OCI-LY7 (cell line): ENCODE data around the gene SP110. TPM values are rescaled to one million over a fixed set of nuclear protein-coding genes. Genes with fewer than 3 reads are reported as not detected.

Experiments used
- BruUV-seq: library from RNA; stranded (reverse); fragments of 400-500 nt; replicated peaks from 2 replicates; lab custom pipeline; 2021; lab: Mats Ljungman, UMichigan
- CTCF ChIA-PET: fragments of 300-600 bp; sonication (Branson Sonifier 250); formaldehyde crosslinking; loops from one replicate; lab custom pipeline; 2022; ENCODE audit warnings: antibody characterized with exemption; ENCODE audit not compliant: unreplicated experiment; lab: Charles Lee
- POLR2A ChIA-PET: fragments of 300-600 bp; sonication (Branson Sonifier 250); formaldehyde crosslinking; loops from one replicate; lab custom pipeline; 2022; ENCODE audit warnings: antibody characterized with exemption; lab: Charles Lee
- DNase-seq: peaks from one replicate; pipeline ENCODE4 v3.0.0-alpha.2; 2015; ENCODE audit warnings: low spot score
- H2AFZ ChIP-seq: fragments of 200-600 bp; sonication (generic), shearing (Covaris generic); 2 replicates; pipeline ENCODE4 v1.6.1; 2014; ENCODE audit warnings: mild to moderate bottlenecking, antibody characterized with exemption, low read length, moderate library complexity
- H3K27ac ChIP-seq: fragments of 200-600 bp; sonication (generic); 2 replicates; pipeline ENCODE4 v1.5.1; 2014; ENCODE audit warnings: mixed run types, low read depth, mild to moderate bottlenecking, moderate library complexity, low read length, inconsistent platforms; ENCODE audit not compliant: poor library complexity, severe bottlenecking
- H3K36me3 ChIP-seq: fragments of 200-600 bp; sonication (generic); 2 replicates; pipeline ENCODE4 v1.6.1; 2014; ENCODE audit warnings: mild to moderate bottlenecking, antibody characterized with exemption, low read length, moderate library complexity, mixed read lengths; ENCODE audit not compliant: insufficient read depth
- H3K4me1 ChIP-seq: fragments of 200-600 bp; sonication (generic); 2 replicates; pipeline ENCODE4 v1.5.1; 2014; ENCODE audit warnings: mild to moderate bottlenecking, low read length; ENCODE audit not compliant: insufficient read depth, poor library complexity, severe bottlenecking
- H3K4me2 ChIP-seq: fragments of 200-600 bp; sonication (generic); 2 replicates; pipeline ENCODE4 v1.6.1; 2014; ENCODE audit warnings: mild to moderate bottlenecking, low read length
- H3K4me3 ChIP-seq: fragments of 200-600 bp; sonication (generic); 2 replicates; pipeline ENCODE4 v1.5.1; 2014; ENCODE audit warnings: mild to moderate bottlenecking, low read depth, low read length; ENCODE audit not compliant: poor library complexity, severe bottlenecking
- H3K79me2 ChIP-seq: fragments of 200-600 bp; sonication (generic); 2 replicates; pipeline ENCODE4 v1.6.1; 2016; ENCODE audit warnings: low read depth, mild to moderate bottlenecking, low read length, moderate library complexity, mixed read lengths; ENCODE audit not compliant: insufficient read depth
- H3K9me2 ChIP-seq: fragments of 200-600 bp; sonication (generic); 2 replicates; pipeline ENCODE4 v1.6.1; 2016; ENCODE audit warnings: mild to moderate bottlenecking, low read length, mixed read lengths; ENCODE audit not compliant: insufficient read depth
- H3K9me3 ChIP-seq: fragments of 200-600 bp; sonication (generic); 2 replicates; pipeline ENCODE4 v1.6.1; 2014; ENCODE audit warnings: mild to moderate bottlenecking, mixed run types, low read length, mixed read lengths
- H4K20me1 ChIP-seq: fragments of 200-600 bp; sonication (generic); 2 replicates; pipeline ENCODE4 v1.6.1; 2014; ENCODE audit warnings: mild to moderate bottlenecking, antibody characterized with exemption, low read length, moderate library complexity, mixed read lengths; ENCODE audit not compliant: insufficient read depth
- CTCF ChIP-seq: fragments of 200-600 bp; sonication (generic); conservative IDR thresholded peaks from 2 replicates; pipeline ENCODE4 v1.5.1; 2014; ENCODE audit warnings: mild to moderate bottlenecking, antibody characterized with exemption, low read length, moderate library complexity, mixed read lengths
- EZH2phosphoT487 ChIP-seq: fragments of 200-600 bp; sonication (generic); IDR thresholded peaks from 2 replicates; pipeline ENCODE4 v1.6.1; 2018; ENCODE audit warnings: low read depth, borderline replicate concordance, mild to moderate bottlenecking, mixed run types, antibody characterized with exemption, low read length, moderate library complexity, mixed read lengths
- intact Hi-C: fragments of 100-400 bp; cut with micrococcal nuclease; formaldehyde crosslinking; loops from one replicate; pipeline ENCODE4 v1.10.0; 2022; ENCODE audit not compliant: unreplicated experiment
- total RNA-seq, 2 experiments: library from RNA; depleted of rRNA in 1 of 2; stranded (reverse); fragments of >200 nt in 1 of 2; shearing (Covaris generic) in 1 of 2; gene quantifications; 2 replicates each; pipeline ENCODE4 v1.2.3, GENCODE V29; 2014 to 2022

Gene SP110
- total RNA-seq, 2 experiments from 2014 or later: 9.3 to 15.7 TPM

DNA sequence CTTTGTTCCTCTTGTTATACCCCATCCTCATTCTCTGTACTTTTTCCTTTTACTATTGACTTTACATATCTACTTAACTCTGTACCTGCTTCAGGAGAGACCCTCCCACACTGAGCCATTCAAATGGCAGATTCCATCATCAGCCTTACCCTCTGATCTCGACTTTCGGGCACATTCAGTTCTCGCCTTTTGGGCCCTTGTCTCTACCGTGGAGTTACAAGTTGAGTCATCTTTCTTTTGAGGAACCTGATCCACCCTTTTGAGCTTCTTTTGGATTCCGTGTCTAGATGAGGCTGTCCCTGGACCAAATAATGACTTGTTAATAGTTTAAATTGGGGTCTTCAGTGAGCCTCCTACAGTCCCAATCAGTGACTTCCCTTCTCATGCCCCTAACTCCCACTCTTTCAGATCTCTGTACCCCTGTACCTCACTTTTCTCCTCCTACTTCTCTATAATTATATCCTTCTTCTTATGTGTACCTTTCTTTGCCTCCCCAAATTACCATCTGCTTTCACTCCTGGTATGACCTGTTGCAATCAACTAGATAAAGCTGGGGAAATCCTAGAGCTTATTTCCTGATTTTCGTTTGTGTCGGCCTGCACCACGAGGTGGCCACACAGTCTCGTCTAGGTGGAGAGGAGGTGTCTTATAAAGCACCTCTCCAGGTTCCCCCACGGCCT lies 17.2 kb downstream of the SP110 start:
- H3K4me1 ChIP-seq: peaks cover 47% of the 10 kb centered on the region
- H4K20me1 ChIP-seq: no peaks in the 10 kb centered on the region
- ChIA-PET CTCF (interaction anchor here (0.6 kb wide), 2 partner anchors 294 to 392 kb away, joined by 3 to 4 read pairs; no protein-coding TSS in a partner anchor), POLR2A (interaction anchor here (0.8 to 1.6 kb wide), 5 partner anchors 16 to 270 kb away, joined by 3 to 5 read pairs (median 3); no protein-coding TSS in a partner anchor)
- H3K9me3 ChIP-seq: no peaks in the 10 kb centered on the region
- peak overlapping the region; percentile 70 for H3K4me2 ChIP-seq
- no peaks in the 10 kb centered on the region for H3K79me2 ChIP-seq
- peak; percentile 74 for DNase-seq
- no TSS peak for BruUV-seq
- H3K4me3 ChIP-seq: no peak overlapping the region
- intact Hi-C loops: loop anchor here (1.0 to 10.0 kb wide), 7 partner anchors 195 to 602 kb away; partner anchors contain the start of genes CAB39 and SP100
- no peak overlapping the region for H3K27ac ChIP-seq
- no peak overlapping the region for H2AFZ ChIP-seq
- TF ChIP-seq CTCF (peak; percentile 84), EZH2phosphoT487 (no peak)
- peaks cover 2% of the 10 kb centered on the region; the same call in 1 of the 2 replicates for H3K36me3 ChIP-seq
- H3K9me2 ChIP-seq: no peaks in the 10 kb centered on the region

- TF ChIP-seq EZH2phosphoT487: no peak
- no peak for TF ChIP-seq CTCF
These were observed 34.8 kb downstream of the SP110 start for GRCh38 chr2:230184727-230185578.

More at GRCh38 chr2:230184727-230185578, 34.8 kb downstream of the SP110 start:
- BruUV-seq: no TSS peak
- H3K4me1 ChIP-seq: no peaks in the 10 kb centered on the region
- intact Hi-C loops: no loop called here
- no peaks in the 10 kb centered on the region for H3K79me2 ChIP-seq
- POLR2A ChIA-PET: no interaction called here
- H3K4me2 ChIP-seq: no peak overlapping the region
- DNase-seq: no peak
- no peak overlapping the region for H3K4me3 ChIP-seq
- H2AFZ ChIP-seq: no peak overlapping the region
- H3K9me2 ChIP-seq: no peaks in the 10 kb centered on the region
- no peaks in the 10 kb centered on the region for H4K20me1 ChIP-seq
- no peaks in the 10 kb centered on the region for H3K9me3 ChIP-seq
- CTCF ChIA-PET: no interaction called here
- H3K36me3 ChIP-seq: no peaks in the 10 kb centered on the region
- H3K27ac ChIP-seq: no peak overlapping the region
